SIG-M5 treated with dmso at 0.1 percent for 504 hours (cell line): ENCODE data around the gene FBXW11.
"Not testable (repeated sequence)": the region's sequence is repeated elsewhere in the genome, so short reads cannot be mapped to it uniquely, and the experiment has no call there.

ENCODE experiments used
- DNase-seq: peaks from one replicate; lab custom pipeline; 2025; ENCODE audit not compliant: unreplicated experiment; lab: John Stamatoyannopoulos, UW

Gene FBXW11

GRCh38 chr5:172020110-172020786, 13.8 kb upstream of the FBXW11 start:
- not testable (repeated sequence) for DNase-seq

- no peak for DNase-seq
Measured at GRCh38 chr5:172015346-172015745, 8.9 kb upstream of the FBXW11 start.

- DNase-seq = peak; percentile 42
Measured at GRCh38 chr5:172010278-172010677, 3.8 kb upstream of the FBXW11 start.

GRCh38 chr5:172009536-172010270, 3.3 kb upstream of the FBXW11 start:
- DNase-seq = no peak

- no peak for DNase-seq
Measured at GRCh38 chr5:172008689-172009141, 2.3 kb upstream of the FBXW11 start.

GRCh38 chr5:172008111-172008455, 1.6 kb upstream of the FBXW11 start:
- DNase-seq = no peak

GRCh38 chr5:172007175-172008110, 1.0 kb upstream of the FBXW11 start:
- DNase-seq = peak; percentile 48

GRCh38 chr5:172005708-172006320, 624 bp downstream of the FBXW11 start:
- no peak for DNase-seq

GRCh38 chr5:172004824-172005237, 1.6 kb downstream of the FBXW11 start:
- peak; percentile 68 for DNase-seq

- DNase-seq = no peak
Measured at GRCh38 chr5:172003746-172004145, 2.7 kb downstream of the FBXW11 start.

- DNase-seq = peak; percentile 29
Measured at GRCh38 chr5:172002840-172003512, 3.5 kb downstream of the FBXW11 start.

- peak; percentile 52 for DNase-seq
Measured at GRCh38 chr5:172002310-172002709, 4.1 kb downstream of the FBXW11 start.

GRCh38 chr5:171999877-172000276, 6.6 kb downstream of the FBXW11 start:
- peak; percentile 74 for DNase-seq

GRCh38 chr5:171999100-171999499, 7.3 kb downstream of the FBXW11 start:
- no peak for DNase-seq

GRCh38 chr5:171997011-171997410, 9.4 kb downstream of the FBXW11 start:
- DNase-seq = no peak

- no peak for DNase-seq
Measured at GRCh38 chr5:171992813-171993212, 13.6 kb downstream of the FBXW11 start.

GRCh38 chr5:171992305-171992704, 14.1 kb downstream of the FBXW11 start:
- no peak for DNase-seq

GRCh38 chr5:171990713-171991015, 15.8 kb downstream of the FBXW11 start:
- DNase-seq = no peak

- peak; percentile 19 for DNase-seq
Measured at GRCh38 chr5:171989946-171990712, 16.3 kb downstream of the FBXW11 start.

GRCh38 chr5:171989276-171989675, 17.2 kb downstream of the FBXW11 start:
- no peak for DNase-seq
